Transverse colon (tissue), 4 donors: ENCODE data around the gene ERGIC1.

ENCODE experiments used
- EP300 ChIP-seq: sonication (generic); formaldehyde crosslinking; IDR thresholded peaks from one replicate; pipeline ENCODE4 v1.6.1; 2017; ENCODE audit warnings: antibody characterized with exemption, low read depth
- POLR2AphosphoS5 ChIP-seq, 3 donors: sonication (generic); formaldehyde crosslinking; IDR thresholded peaks; one replicate each; pipeline ENCODE4 v1.6.1; 2016; ENCODE audit warnings: antibody characterized with exemption in 3 of 3
- TF ChIP-seq, protein P1 (sequence below), 5 experiments: fragments of 200-600 bp in 3 of 5; fragments of 450-650 bp in 2 of 5; sonication (generic) in 3 of 5; IDR thresholded peaks; 1 replicate in 2 of 5; 2 replicates in 3 of 5; pipeline ENCODE4 v1.5.1; 2016 to 2017; ENCODE audit warnings: antibody characterized with exemption in 5 of 5, inconsistent platforms in 3 of 5, mild to moderate bottlenecking in 2 of 5, moderate library complexity in 1 of 5

DNA sequence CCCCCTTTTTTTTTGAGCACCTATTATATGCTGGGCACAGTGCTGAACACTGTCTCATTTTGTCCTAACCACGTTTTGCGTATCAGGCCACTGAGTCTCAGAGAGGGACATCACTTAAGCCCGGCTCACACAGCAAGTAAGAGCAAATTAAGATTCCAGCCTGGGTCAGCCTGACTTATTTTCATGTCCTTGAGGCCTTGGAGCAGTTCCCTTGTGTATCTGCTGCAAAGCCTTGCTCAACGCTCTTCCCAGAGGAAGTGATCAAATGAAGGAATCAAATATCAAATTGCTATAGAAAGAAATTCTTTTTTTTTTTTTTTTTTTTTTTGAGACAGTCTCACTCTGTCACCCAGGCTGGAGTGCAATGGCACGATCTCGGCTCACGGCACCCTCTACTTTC, 30.7 kb downstream of the ERGIC1 start:
- TF ChIP-seq EP300 (no peak), POLR2AphosphoS5 (IDR thresholded peaks at IDR 0.05) (no peak)
- TF ChIP-seq, protein P1, sequence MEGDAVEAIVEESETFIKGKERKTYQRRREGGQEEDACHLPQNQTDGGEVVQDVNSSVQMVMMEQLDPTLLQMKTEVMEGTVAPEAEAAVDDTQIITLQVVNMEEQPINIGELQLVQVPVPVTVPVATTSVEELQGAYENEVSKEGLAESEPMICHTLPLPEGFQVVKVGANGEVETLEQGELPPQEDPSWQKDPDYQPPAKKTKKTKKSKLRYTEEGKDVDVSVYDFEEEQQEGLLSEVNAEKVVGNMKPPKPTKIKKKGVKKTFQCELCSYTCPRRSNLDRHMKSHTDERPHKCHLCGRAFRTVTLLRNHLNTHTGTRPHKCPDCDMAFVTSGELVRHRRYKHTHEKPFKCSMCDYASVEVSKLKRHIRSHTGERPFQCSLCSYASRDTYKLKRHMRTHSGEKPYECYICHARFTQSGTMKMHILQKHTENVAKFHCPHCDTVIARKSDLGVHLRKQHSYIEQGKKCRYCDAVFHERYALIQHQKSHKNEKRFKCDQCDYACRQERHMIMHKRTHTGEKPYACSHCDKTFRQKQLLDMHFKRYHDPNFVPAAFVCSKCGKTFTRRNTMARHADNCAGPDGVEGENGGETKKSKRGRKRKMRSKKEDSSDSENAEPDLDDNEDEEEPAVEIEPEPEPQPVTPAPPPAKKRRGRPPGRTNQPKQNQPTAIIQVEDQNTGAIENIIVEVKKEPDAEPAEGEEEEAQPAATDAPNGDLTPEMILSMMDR (IDR thresholded peaks at IDR 0.05) = no peak
